Uterus (tissue), 4 donors: ENCODE results near the gene ADCY9. TPM values are rescaled to one million over a fixed set of nuclear protein-coding genes. Genes with fewer than 3 reads are reported as not detected.

Experiments used
- DNase-seq, 2 donors: peaks; one replicate each; pipeline ENCODE4 v3.0.0-alpha.2; 2019 to 2020
- H3K27ac ChIP-seq, 2 donors: fragments of 200-600 bp; sonication (generic); 1 replicate in 1 of 2; 2 replicates in 1 of 2; pipeline ENCODE4 v1.5.1; 2016 to 2018
- H3K27me3 ChIP-seq, 2 donors: fragments of 200-600 bp; sonication (generic); one replicate each; pipeline ENCODE4 v1.5.1; 2018 to 2019; ENCODE audit warnings: control low read depth in 1 of 2
- H3K36me3 ChIP-seq, 2 donors: fragments of 200-600 bp; sonication (generic); one replicate each; pipeline ENCODE4 v1.5.1; 2019; ENCODE audit warnings: control low read depth in 1 of 2
- H3K4me1 ChIP-seq, 2 donors: fragments of 200-600 bp; sonication (generic); one replicate each; pipeline ENCODE4 v1.5.1; 2018 to 2019; ENCODE audit warnings: control low read depth in 1 of 2
- H3K4me3 ChIP-seq, 2 donors: fragments of 200-600 bp; sonication (generic); 1 replicate in 1 of 2; 2 replicates in 1 of 2; pipeline ENCODE4 v1.5.1; 2018 to 2019; ENCODE audit warnings: mild to moderate bottlenecking in 1 of 2
- H3K9me3 ChIP-seq, 2 donors: fragments of 200-600 bp; sonication (generic); one replicate each; pipeline ENCODE4 v1.5.1; 2019; ENCODE audit warnings: control low read depth in 1 of 2
- CTCF ChIP-seq, 4 experiments: fragments of 200-600 bp in 2 of 4; fragments of 450-650 bp in 2 of 4; sonication (generic) in 2 of 4; IDR thresholded peaks; one replicate each; pipeline ENCODE4 v1.5.1; 2016 to 2019; ENCODE audit warnings: antibody characterized with exemption in 4 of 4, mild to moderate bottlenecking in 2 of 4, moderate library complexity in 1 of 4
- POLR2A ChIP-seq, 2 donors: fragments of 450-650 bp; IDR thresholded peaks; one replicate each; pipeline ENCODE4 v1.6.1; 2016; ENCODE audit warnings: antibody characterized with exemption in 2 of 2, mild to moderate bottlenecking in 1 of 2, moderate library complexity in 1 of 2
- intact Hi-C: fragments of 100-400 bp; cut with DNase I; formaldehyde crosslinking; loops from one replicate; pipeline ENCODE4 v1.15.1; 2023; ENCODE audit warnings: low total_unique reads
- total RNA-seq, 4 donors: library from RNA; depleted of rRNA in 3 of 4; stranded (reverse); fragments of >200 nt in 3 of 4; gene quantifications; one replicate each; pipeline versions ENCODE4 v1.1.0 to v1.2.4, GENCODE V29; 2014 to 2023
- donor health status: DM: yes; HTN: yes; CAD: no.

ADCY9 gene
- total RNA-seq, 4 donors from 2014 or later: 2.8 to 34.7 (median 20.2) TPM

- intact Hi-C loops: no loop called here
- H3K4me3 ChIP-seq: no peak overlapping the region
- H3K4me1 ChIP-seq: no peaks in the 10 kb centered on the region
- no peaks in the 10 kb centered on the region for H3K27me3 ChIP-seq
- H3K9me3 ChIP-seq: no peaks in the 10 kb centered on the region
- H3K36me3 ChIP-seq: no peaks in the 10 kb centered on the region
- no peak for DNase-seq
- TF ChIP-seq CTCF (IDR thresholded peaks at IDR 0.05) (no peak), POLR2A (IDR thresholded peaks at IDR 0.05) (no peak)
- no peak overlapping the region for H3K27ac ChIP-seq
Observed at GRCh38 chr16:4028144-4028543, 88.1 kb downstream of the ADCY9 start.

GRCh38 chr16:4026854-4027253 is 89.4 kb downstream of the ADCY9 start:
- no peaks in the 10 kb centered on the region for H3K9me3 ChIP-seq
- TF ChIP-seq CTCF (IDR thresholded peaks at IDR 0.05) (no peak), POLR2A (IDR thresholded peaks at IDR 0.05) (no peak)
- DNase-seq: no peak
- no peak overlapping the region for H3K4me3 ChIP-seq
- H3K27ac ChIP-seq: no peak overlapping the region
- no peaks in the 10 kb centered on the region for H3K27me3 ChIP-seq
- intact Hi-C loops: no loop called here
- H3K36me3 ChIP-seq: no peaks in the 10 kb centered on the region
- no peaks in the 10 kb centered on the region for H3K4me1 ChIP-seq

GRCh38 chr16:4025428-4025827 is 90.8 kb downstream of the ADCY9 start:
- Histone ChIP-seq H3K36me3 (no peaks in the 10 kb centered on the region), H3K9me3 (no peaks in the 10 kb centered on the region), H3K27me3 (no peaks in the 10 kb centered on the region), H3K4me1 (no peaks in the 10 kb centered on the region), H3K27ac (no peak overlapping the region), H3K4me3 (no peak overlapping the region)
- TF ChIP-seq CTCF (IDR thresholded peaks at IDR 0.05): no peak
- no peak for TF ChIP-seq POLR2A (IDR thresholded peaks at IDR 0.05)
- intact Hi-C loops: no loop called here
- DNase-seq: no peak

- TF ChIP-seq CTCF (IDR thresholded peaks at IDR 0.05) (no peak), POLR2A (IDR thresholded peaks at IDR 0.05) (no peak)
- intact Hi-C loops: no loop called here
- H3K36me3 ChIP-seq: no peaks in the 10 kb centered on the region
Observed at GRCh38 chr16:4021916-4022315, 94.3 kb downstream of the ADCY9 start.

GRCh38 chr16:4021070-4021779 is 95.0 kb downstream of the ADCY9 start:
- no peak overlapping the region for H3K4me3 ChIP-seq
- TF ChIP-seq POLR2A (IDR thresholded peaks at IDR 0.05) (no peak), CTCF (IDR thresholded peaks at IDR 0.05) (no peak)
- no peak overlapping the region for H3K27ac ChIP-seq
- H3K4me1 ChIP-seq: no peaks in the 10 kb centered on the region
- no peak for DNase-seq
- intact Hi-C loops: no loop called here
- no peaks in the 10 kb centered on the region for H3K36me3 ChIP-seq
- H3K9me3 ChIP-seq: no peaks in the 10 kb centered on the region
- H3K27me3 ChIP-seq: no peaks in the 10 kb centered on the region

More at GRCh38 chr16:4021916-4022315, 94.3 kb downstream of the ADCY9 start:
- Histone ChIP-seq H3K27ac (no peak overlapping the region), H3K4me3 (no peak overlapping the region), H3K27me3 (no peaks in the 10 kb centered on the region), H3K9me3 (no peaks in the 10 kb centered on the region), H3K4me1 (no peaks in the 10 kb centered on the region)
- no peak for DNase-seq
